ENCODE measurements around the gene SGTA. TPM values are rescaled to one million over a fixed set of nuclear protein-coding genes. Genes with fewer than 3 reads are reported as not detected.
"Not testable (repeated sequence)": the region's sequence is repeated elsewhere in the genome, so short reads cannot be mapped to it uniquely, and the experiment has no call there.

SGTA gene
- total and polyA plus RNA-seq, 5 donors from 2014 or later: 28.2 to 35.7 (median 32.1) TPM

- Histone ChIP-seq H3K36me3 (ENCODE audit: control insufficient read depth, insufficient read depth, low read length) (peaks cover 8% of the 10 kb centered on the region), H3K4me3 (ENCODE audit: low read depth, low read length) (no peak overlapping the region), H3K27me3 (ENCODE audit: control insufficient read depth, insufficient read depth, low read length) (no peaks in the 10 kb centered on the region), H3K4me1 (ENCODE audit: control insufficient read depth, insufficient read depth, low read length, poor library complexity, severe bottlenecking) (no peaks in the 10 kb centered on the region), H3K9me3 (ENCODE audit: control insufficient read depth in 2 of 2, low read length in 2 of 2) (no peaks in the 10 kb centered on the region), H3K27ac (ENCODE audit: insufficient read depth, low read length, poor library complexity, severe bottlenecking) (no peak overlapping the region)
- Mint-ChIP-seq H3K36me3 (peaks cover 14% of the 10 kb centered on the region), H3K9me3 (no peaks in the 10 kb centered on the region), H3K27ac (no peak overlapping the region), H3K4me1 (peaks cover 0 to 5% (median 1%) of the 10 kb centered on the region in 4 donors), H3K27me3 (no peaks in the 10 kb centered on the region), H3K4me3 (peak overlapping the region in 1 of 4 donors; percentile 61)
- ATAC-seq (ENCODE audit: low read depth in 2 of 2) (no peak), DNase-seq (no peak)
Observed at GRCh38 chr19:2793577-2793976, 10.5 kb upstream of the SGTA start.

GRCh38 chr19:2793126-2793525 is 10.1 kb upstream of the SGTA start:
- peaks cover 8% of the 10 kb centered on the region for H3K36me3 ChIP-seq (ENCODE audit: control insufficient read depth, insufficient read depth, low read length)
- Mint-ChIP-seq H3K27ac (peak overlapping the region in 1 of 3 donors; percentile 20), H3K9me3 (no peaks in the 10 kb centered on the region), H3K36me3 (peaks cover 14% of the 10 kb centered on the region), H3K4me1 (peaks cover 0 to 6% (median 4%) of the 10 kb centered on the region in 4 donors), H3K27me3 (no peaks in the 10 kb centered on the region), H3K4me3 (peak overlapping the region in 1 of 4 donors; percentile 43)
- ATAC-seq (ENCODE audit: low read depth in 2 of 2) (no peak), DNase-seq (no peak)
- no peaks in the 10 kb centered on the region for H3K27me3 ChIP-seq (ENCODE audit: control insufficient read depth, insufficient read depth, low read length)
- H3K4me3 ChIP-seq (ENCODE audit: low read depth, low read length): no peak overlapping the region
- H3K4me1 ChIP-seq (ENCODE audit: control insufficient read depth, insufficient read depth, low read length, poor library complexity, severe bottlenecking): no peaks in the 10 kb centered on the region
- H3K27ac ChIP-seq (ENCODE audit: insufficient read depth, low read length, poor library complexity, severe bottlenecking): no peak overlapping the region
- no peaks in the 10 kb centered on the region for H3K9me3 ChIP-seq (ENCODE audit: control insufficient read depth in 2 of 2, low read length in 2 of 2)

- H3K9me3 Mint-ChIP-seq; H3K27me3 Mint-ChIP-seq; H3K36me3 ChIP-seq (ENCODE audit: control insufficient read depth, insufficient read depth, low read length); DNase-seq; H3K4me3 Mint-ChIP-seq; H3K4me1 ChIP-seq (ENCODE audit: control insufficient read depth, insufficient read depth, low read length, poor library complexity, severe bottlenecking); H3K9me3 ChIP-seq (ENCODE audit: control insufficient read depth in 2 of 2, low read length in 2 of 2); H3K4me3 ChIP-seq (ENCODE audit: low read depth, low read length); H3K27ac ChIP-seq (ENCODE audit: insufficient read depth, low read length, poor library complexity, severe bottlenecking); ATAC-seq (ENCODE audit: low read depth in 2 of 2); H3K27me3 ChIP-seq (ENCODE audit: control insufficient read depth, insufficient read depth, low read length): not testable (repeated sequence)
- Mint-ChIP-seq H3K4me1 (peaks cover 0 to 11% (median 8%) of the 10 kb centered on the region in 4 donors), H3K36me3 (peaks cover 14% of the 10 kb centered on the region), H3K27ac (peak overlapping the region in 1 of 3 donors; percentile 20)
Observed at GRCh38 chr19:2792666-2793065, 9.6 kb upstream of the SGTA start.

GRCh38 chr19:2791876-2792275 is 8.8 kb upstream of the SGTA start:
- Mint-ChIP-seq H3K27me3 (no peaks in the 10 kb centered on the region), H3K4me1 (peaks cover 3 to 19% (median 12%) of the 10 kb centered on the region in 4 donors), H3K9me3 (no peaks in the 10 kb centered on the region), H3K36me3 (peaks cover 9% of the 10 kb centered on the region), H3K27ac (peak overlapping the region in 1 of 3 donors; percentile 84), H3K4me3 (peak overlapping the region in 1 of 4 donors; percentile 69)
- H3K27me3 ChIP-seq (ENCODE audit: control insufficient read depth, insufficient read depth, low read length): no peaks in the 10 kb centered on the region
- no peaks in the 10 kb centered on the region for H3K4me1 ChIP-seq (ENCODE audit: control insufficient read depth, insufficient read depth, low read length, poor library complexity, severe bottlenecking)
- no peak overlapping the region for H3K4me3 ChIP-seq (ENCODE audit: low read depth, low read length)
- no peak for ATAC-seq (ENCODE audit: low read depth in 2 of 2)
- no peaks in the 10 kb centered on the region for H3K9me3 ChIP-seq (ENCODE audit: control insufficient read depth in 2 of 2, low read length in 2 of 2)
- peaks cover 3% of the 10 kb centered on the region for H3K36me3 ChIP-seq (ENCODE audit: control insufficient read depth, insufficient read depth, low read length)
- no peak overlapping the region for H3K27ac ChIP-seq (ENCODE audit: insufficient read depth, low read length, poor library complexity, severe bottlenecking)
- DNase-seq: no peak

- H3K27me3 Mint-ChIP-seq: no peaks in the 10 kb centered on the region
Observed at GRCh38 chr19:2791440-2791839, 8.4 kb upstream of the SGTA start.

GRCh38 chr19:2790557-2791271 is 7.6 kb upstream of the SGTA start:
- Histone ChIP-seq H3K27ac (ENCODE audit: insufficient read depth, low read length, poor library complexity, severe bottlenecking) (no peak overlapping the region), H3K27me3 (ENCODE audit: control insufficient read depth, insufficient read depth, low read length) (no peaks in the 10 kb centered on the region), H3K36me3 (ENCODE audit: control insufficient read depth, insufficient read depth, low read length) (peaks cover 3% of the 10 kb centered on the region), H3K4me3 (ENCODE audit: low read depth, low read length) (no peak overlapping the region), H3K4me1 (ENCODE audit: control insufficient read depth, insufficient read depth, low read length, poor library complexity, severe bottlenecking) (peaks cover 6% of the 10 kb centered on the region), H3K9me3 (ENCODE audit: control insufficient read depth in 2 of 2, low read length in 2 of 2) (no peaks in the 10 kb centered on the region)
- Mint-ChIP-seq H3K27me3 (no peaks in the 10 kb centered on the region), H3K4me1 (peaks cover 6 to 24% (median 13%) of the 10 kb centered on the region in 4 donors), H3K27ac (no peak overlapping the region), H3K9me3 (no peaks in the 10 kb centered on the region), H3K4me3 (no peak overlapping the region), H3K36me3 (peaks cover 5% of the 10 kb centered on the region)
- ATAC-seq (ENCODE audit: low read depth in 2 of 2) (no peak), DNase-seq (no peak)

More at GRCh38 chr19:2791440-2791839, 8.4 kb upstream of the SGTA start:
- Histone ChIP-seq H3K27me3 (ENCODE audit: control insufficient read depth, insufficient read depth, low read length) (no peaks in the 10 kb centered on the region), H3K36me3 (ENCODE audit: control insufficient read depth, insufficient read depth, low read length) (peaks cover 3% of the 10 kb centered on the region), H3K27ac (ENCODE audit: insufficient read depth, low read length, poor library complexity, severe bottlenecking) (no peak overlapping the region), H3K9me3 (ENCODE audit: control insufficient read depth in 2 of 2, low read length in 2 of 2) (no peaks in the 10 kb centered on the region), H3K4me3 (ENCODE audit: low read depth, low read length) (no peak overlapping the region), H3K4me1 (ENCODE audit: control insufficient read depth, insufficient read depth, low read length, poor library complexity, severe bottlenecking) (no peaks in the 10 kb centered on the region)
- Mint-ChIP-seq H3K36me3 (peaks cover 9% of the 10 kb centered on the region), H3K4me1 (peaks cover 3 to 19% (median 12%) of the 10 kb centered on the region in 4 donors), H3K4me3 (no peak overlapping the region), H3K27ac (no peak overlapping the region), H3K9me3 (no peaks in the 10 kb centered on the region)
- no peak for ATAC-seq (ENCODE audit: low read depth in 2 of 2)
- no peak for DNase-seq

- ATAC-seq (ENCODE audit: low read depth in 2 of 2) (no peak), DNase-seq (no peak)
- no peaks in the 10 kb centered on the region for H3K9me3 ChIP-seq (ENCODE audit: control insufficient read depth in 2 of 2, low read length in 2 of 2)
- Mint-ChIP-seq H3K27ac (no peak overlapping the region), H3K36me3 (peaks cover 3% of the 10 kb centered on the region), H3K4me1 (peaks cover 6 to 27% (median 15%) of the 10 kb centered on the region in 4 donors), H3K4me3 (peak overlapping the region in 1 of 4 donors; percentile 52), H3K9me3 (no peaks in the 10 kb centered on the region), H3K27me3 (no peaks in the 10 kb centered on the region)
- peaks cover 8% of the 10 kb centered on the region for H3K4me1 ChIP-seq (ENCODE audit: control insufficient read depth, insufficient read depth, low read length, poor library complexity, severe bottlenecking)
- no peak overlapping the region for H3K27ac ChIP-seq (ENCODE audit: insufficient read depth, low read length, poor library complexity, severe bottlenecking)
- H3K4me3 ChIP-seq (ENCODE audit: low read depth, low read length): no peak overlapping the region
- H3K27me3 ChIP-seq (ENCODE audit: control insufficient read depth, insufficient read depth, low read length): no peaks in the 10 kb centered on the region
- H3K36me3 ChIP-seq (ENCODE audit: control insufficient read depth, insufficient read depth, low read length): peaks cover 3% of the 10 kb centered on the region
Observed at GRCh38 chr19:2790194-2790556, 7.1 kb upstream of the SGTA start.

GRCh38 chr19:2788237-2788636 is 5.2 kb upstream of the SGTA start:
- DNase-seq: no peak
- peaks cover 25% of the 10 kb centered on the region for H3K4me1 ChIP-seq (ENCODE audit: control insufficient read depth, insufficient read depth, low read length, poor library complexity, severe bottlenecking)
- peaks cover 10 to 46% (median 24%) of the 10 kb centered on the region in 4 donors for H3K4me1 Mint-ChIP-seq
- H3K4me3 ChIP-seq (ENCODE audit: low read depth, low read length): no peak overlapping the region
- H3K36me3 Mint-ChIP-seq: peaks cover 3% of the 10 kb centered on the region
- H3K36me3 ChIP-seq (ENCODE audit: control insufficient read depth, insufficient read depth, low read length): peaks cover 3% of the 10 kb centered on the region
- H3K4me3 Mint-ChIP-seq: peak overlapping the region in 3 of 4 donors; percentile 41 to 82 (median 43)
- no peak overlapping the region for H3K27ac ChIP-seq (ENCODE audit: insufficient read depth, low read length, poor library complexity, severe bottlenecking)
- H3K27ac Mint-ChIP-seq: no peak overlapping the region
- ATAC-seq (ENCODE audit: low read depth in 2 of 2): no peak
- no peaks in the 10 kb centered on the region for H3K9me3 ChIP-seq (ENCODE audit: control insufficient read depth in 2 of 2, low read length in 2 of 2)
- H3K27me3 Mint-ChIP-seq: no peaks in the 10 kb centered on the region
- peaks cover 0 to 2% (median 0%) of the 10 kb centered on the region in 7 donors for H3K9me3 Mint-ChIP-seq
- H3K27me3 ChIP-seq (ENCODE audit: control insufficient read depth, insufficient read depth, low read length): no peaks in the 10 kb centered on the region
